ENCODE data around the gene GPC6.

Gene GPC6

DNA sequence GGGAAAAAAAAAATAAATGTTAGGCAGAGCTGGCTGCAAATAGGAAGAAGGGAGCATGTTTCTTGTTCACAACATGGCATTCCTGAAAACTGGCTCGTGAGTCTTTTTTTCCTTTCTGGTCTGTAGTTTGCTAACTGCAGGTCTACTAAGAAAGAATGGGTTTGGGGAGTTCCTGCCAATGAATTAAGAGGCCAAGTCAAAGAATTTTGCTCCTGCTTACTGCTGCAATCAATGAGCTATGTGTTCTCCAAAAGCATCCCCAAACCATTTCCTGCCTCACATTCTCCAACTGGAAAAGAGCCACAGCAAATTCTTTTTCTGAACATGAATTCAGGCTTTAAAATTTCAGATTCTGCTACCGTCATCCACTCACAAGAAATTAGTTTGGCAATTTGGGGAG is 1164.3 kb downstream of the GPC6 start:
- TF ChIP-seq FOXA1 (IDR thresholded peaks at IDR 0.05) (no peak), ELF4 (IDR thresholded peaks at IDR 0.05) (no peak), SP1 (IDR thresholded peaks at IDR 0.05) (no peak), LEF1 (IDR thresholded peaks at IDR 0.05; ENCODE audit: borderline replicate concordance) (no peak), TARDBP (IDR thresholded peaks at IDR 0.05) (no peak), L3MBTL2 (conservative IDR thresholded peaks at IDR 0.05) (no peak), HDGF (IDR thresholded peaks at IDR 0.05; ENCODE audit: borderline replicate concordance) (no peak), SUZ12 (IDR thresholded peaks at IDR 0.05) (no peak), BHLHE40 (IDR thresholded peaks at IDR 0.05; ENCODE audit: borderline replicate concordance) (no peak), NFRKB (IDR thresholded peaks at IDR 0.05) (no peak), ZNF384 (IDR thresholded peaks at IDR 0.05) (no peak), FOXK2 (IDR thresholded peaks at IDR 0.05) (no peak), CTBP1 (IDR thresholded peaks at IDR 0.05; ENCODE audit: borderline replicate concordance) (no peak)
- TF ChIP-seq, protein P1, sequence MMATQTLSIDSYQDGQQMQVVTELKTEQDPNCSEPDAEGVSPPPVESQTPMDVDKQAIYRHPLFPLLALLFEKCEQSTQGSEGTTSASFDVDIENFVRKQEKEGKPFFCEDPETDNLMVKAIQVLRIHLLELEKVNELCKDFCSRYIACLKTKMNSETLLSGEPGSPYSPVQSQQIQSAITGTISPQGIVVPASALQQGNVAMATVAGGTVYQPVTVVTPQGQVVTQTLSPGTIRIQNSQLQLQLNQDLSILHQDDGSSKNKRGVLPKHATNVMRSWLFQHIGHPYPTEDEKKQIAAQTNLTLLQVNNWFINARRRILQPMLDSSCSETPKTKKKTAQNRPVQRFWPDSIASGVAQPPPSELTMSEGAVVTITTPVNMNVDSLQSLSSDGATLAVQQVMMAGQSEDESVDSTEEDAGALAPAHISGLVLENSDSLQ (IDR thresholded peaks at IDR 0.05) = no peak
- POLR2A ChIA-PET = no interaction called here
- no peak for DNase-seq (ENCODE audit: extremely low spot score)
- CTCF ChIA-PET = interaction anchor here (0.8 kb wide), 1 partner anchor 26 kb away, joined by 4 read pairs; no protein-coding TSS in a partner anchor

DNA sequence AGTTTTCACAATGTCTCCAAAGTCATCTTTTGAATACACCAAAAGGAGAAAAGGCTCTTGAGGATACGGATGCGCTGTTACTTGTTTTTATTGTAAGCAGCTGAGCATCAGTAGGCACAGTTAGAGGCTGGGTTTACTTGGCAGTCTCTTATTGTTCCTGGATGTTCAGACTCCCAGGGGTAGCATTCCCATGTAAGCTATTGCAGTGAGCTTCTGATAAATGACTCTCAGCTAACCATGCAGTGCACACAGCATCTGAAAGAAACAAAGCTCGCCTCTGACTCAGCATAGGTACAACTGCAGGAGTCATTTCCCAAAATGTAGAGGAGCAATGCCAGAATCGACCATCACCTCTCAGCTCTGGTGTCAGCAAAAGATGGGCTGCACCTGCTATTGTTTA is 1168.1 kb downstream of the GPC6 start:
- POLR2A ChIA-PET = interaction anchor here (0.8 to 1.5 kb wide), 2 partner anchors 9 to 50 kb away, joined by 3 to 4 read pairs; no protein-coding TSS in a partner anchor
- no peak for TF ChIP-seq NFRKB (IDR thresholded peaks at IDR 0.05)
- no peak for TF ChIP-seq ELF4 (IDR thresholded peaks at IDR 0.05)
- no peak for TF ChIP-seq ARNT (IDR thresholded peaks at IDR 0.05)
- TF ChIP-seq BHLHE40 (IDR thresholded peaks at IDR 0.05; ENCODE audit: borderline replicate concordance) = no peak
- TF ChIP-seq LEF1 (IDR thresholded peaks at IDR 0.05; ENCODE audit: borderline replicate concordance) = no peak
- no peak for TF ChIP-seq TARDBP (IDR thresholded peaks at IDR 0.05)
- TF ChIP-seq L3MBTL2 (conservative IDR thresholded peaks at IDR 0.05) = no peak
- no peak for TF ChIP-seq CTBP1 (IDR thresholded peaks at IDR 0.05; ENCODE audit: borderline replicate concordance)
- TF ChIP-seq SUZ12 (IDR thresholded peaks at IDR 0.05) = no peak
- no peak for TF ChIP-seq FOXK2 (IDR thresholded peaks at IDR 0.05)
- TF ChIP-seq FOXM1 (IDR thresholded peaks at IDR 0.05; ENCODE audit: borderline replicate concordance) = no peak
- TF ChIP-seq FOXA1 (IDR thresholded peaks at IDR 0.05) = no peak
- no peak for TF ChIP-seq ZNF384 (IDR thresholded peaks at IDR 0.05)
- TF ChIP-seq, protein P1 (IDR thresholded peaks at IDR 0.05) = no peak
- no peak for TF ChIP-seq SP1 (IDR thresholded peaks at IDR 0.05)
- no peak for TF ChIP-seq HDGF (IDR thresholded peaks at IDR 0.05; ENCODE audit: borderline replicate concordance)
- no peak for DNase-seq (ENCODE audit: extremely low spot score)
- CTCF ChIA-PET = interaction anchor here (0.6 to 1.9 kb wide), 3 partner anchors 22 to 280 kb away, joined by 3 to 7 read pairs (median 4); no protein-coding TSS in a partner anchor

- TF ChIP-seq, protein P1 (IDR thresholded peaks at IDR 0.05) = no peak
- TF ChIP-seq NFRKB (IDR thresholded peaks at IDR 0.05) (no peak), SP1 (IDR thresholded peaks at IDR 0.05) (no peak), ZNF384 (IDR thresholded peaks at IDR 0.05) (no peak), FOXM1 (IDR thresholded peaks at IDR 0.05; ENCODE audit: borderline replicate concordance) (no peak), ARNT (IDR thresholded peaks at IDR 0.05) (no peak), TARDBP (IDR thresholded peaks at IDR 0.05) (no peak), LEF1 (IDR thresholded peaks at IDR 0.05; ENCODE audit: borderline replicate concordance) (no peak), SUZ12 (IDR thresholded peaks at IDR 0.05) (no peak)
- no peak for DNase-seq (ENCODE audit: extremely low spot score)
- POLR2A ChIA-PET = interaction anchor here (1.5 kb wide), 1 partner anchor 8 kb away, joined by 4 read pairs; no protein-coding TSS in a partner anchor
- CTCF ChIA-PET = interaction anchor here (0.6 to 1.9 kb wide), 2 partner anchors 21 to 938 kb away, joined by 3 to 7 read pairs; no protein-coding TSS in a partner anchor
Observed at GRCh38 chr13:94395860-94396259, 1169.3 kb downstream of the GPC6 start.

DNA sequence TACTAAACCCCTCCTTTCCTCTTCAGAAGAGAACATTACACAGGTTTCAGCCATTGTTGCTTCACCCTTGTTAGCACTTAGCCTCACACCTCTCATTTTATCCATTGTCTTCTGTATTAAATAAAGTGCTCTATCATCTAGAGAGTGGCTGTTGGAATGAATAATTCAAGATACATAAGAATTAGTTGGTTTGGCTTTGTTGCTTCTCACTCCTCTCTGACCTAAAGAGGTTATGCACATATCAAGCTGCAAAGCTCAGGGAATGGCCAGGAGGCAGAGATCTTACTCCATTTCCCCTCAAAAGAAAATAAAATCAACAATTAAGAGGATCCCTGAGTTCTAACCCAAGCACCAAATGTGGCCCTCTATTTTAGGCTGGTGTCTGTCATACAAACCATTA is 1173.2 kb downstream of the GPC6 start:
- CTCF ChIA-PET = no interaction called here
- POLR2A ChIA-PET = no interaction called here
- TF ChIP-seq HDGF (IDR thresholded peaks at IDR 0.05; ENCODE audit: borderline replicate concordance) = no peak
- no peak for TF ChIP-seq L3MBTL2 (conservative IDR thresholded peaks at IDR 0.05)
- TF ChIP-seq, protein P1 (IDR thresholded peaks at IDR 0.05) = no peak
- TF ChIP-seq LEF1 (IDR thresholded peaks at IDR 0.05; ENCODE audit: borderline replicate concordance) = no peak
- no peak for TF ChIP-seq TARDBP (IDR thresholded peaks at IDR 0.05)
- no peak for TF ChIP-seq ZNF384 (IDR thresholded peaks at IDR 0.05)
- TF ChIP-seq FOXA1 (IDR thresholded peaks at IDR 0.05) = no peak
- no peak for TF ChIP-seq FOXM1 (IDR thresholded peaks at IDR 0.05; ENCODE audit: borderline replicate concordance)
- TF ChIP-seq ARNT (IDR thresholded peaks at IDR 0.05) = no peak
- no peak for TF ChIP-seq SUZ12 (IDR thresholded peaks at IDR 0.05)
- TF ChIP-seq CTBP1 (IDR thresholded peaks at IDR 0.05; ENCODE audit: borderline replicate concordance) = no peak
- TF ChIP-seq FOXK2 (IDR thresholded peaks at IDR 0.05) = no peak
- no peak for TF ChIP-seq NFRKB (IDR thresholded peaks at IDR 0.05)

DNA sequence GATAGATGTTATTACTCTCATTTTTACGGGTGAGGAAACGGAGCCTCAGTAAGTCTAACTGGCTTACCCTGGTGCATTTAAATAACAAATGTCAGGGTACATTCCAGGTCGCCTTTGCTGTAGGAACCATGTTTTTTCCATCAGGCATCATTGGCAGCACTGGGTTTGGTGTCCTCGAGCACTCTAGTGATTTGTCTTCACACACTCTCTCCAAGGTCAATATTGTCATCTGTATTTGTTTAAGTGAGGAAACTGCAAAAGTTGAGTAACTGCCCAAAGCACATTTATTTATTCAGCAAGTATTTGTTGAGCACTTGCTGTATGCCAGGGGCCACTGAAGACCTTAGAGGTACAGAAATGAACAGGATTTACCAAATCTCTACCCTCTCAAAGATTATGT is 1174.3 kb downstream of the GPC6 start:
- TF ChIP-seq L3MBTL2 (conservative IDR thresholded peaks at IDR 0.05) (no peak), HDGF (IDR thresholded peaks at IDR 0.05; ENCODE audit: borderline replicate concordance) (no peak), TARDBP (IDR thresholded peaks at IDR 0.05) (no peak), ELF4 (IDR thresholded peaks at IDR 0.05) (no peak), BHLHE40 (IDR thresholded peaks at IDR 0.05; ENCODE audit: borderline replicate concordance) (no peak), CTBP1 (IDR thresholded peaks at IDR 0.05; ENCODE audit: borderline replicate concordance) (no peak), NFRKB (IDR thresholded peaks at IDR 0.05) (no peak), FOXK2 (IDR thresholded peaks at IDR 0.05) (no peak), SP1 (IDR thresholded peaks at IDR 0.05) (no peak), FOXM1 (IDR thresholded peaks at IDR 0.05; ENCODE audit: borderline replicate concordance) (no peak), ARNT (IDR thresholded peaks at IDR 0.05) (no peak), FOXA1 (IDR thresholded peaks at IDR 0.05) (no peak), ZNF384 (IDR thresholded peaks at IDR 0.05) (no peak), SUZ12 (IDR thresholded peaks at IDR 0.05) (no peak), LEF1 (IDR thresholded peaks at IDR 0.05; ENCODE audit: borderline replicate concordance) (no peak)
- TF ChIP-seq, protein P1 (IDR thresholded peaks at IDR 0.05) = no peak
- POLR2A ChIA-PET = no interaction called here
- CTCF ChIA-PET = interaction anchor here (0.6 kb wide), 1 partner anchor 667 kb away, joined by 3 read pairs; no protein-coding TSS in a partner anchor
- DNase-seq (ENCODE audit: extremely low spot score) = no peak

More for the DNA sequence above, 1173.2 kb downstream of the GPC6 start:
- DNase-seq (ENCODE audit: extremely low spot score) = no peak
